Heart right ventricle (tissue), 16 donors: Measurements from ENCODE around the gene BPIFB1. TPM values are rescaled to one million over a fixed set of nuclear protein-coding genes. Genes with fewer than 3 reads are reported as not detected.

Source experiments
- ATAC-seq, 8 donors: fragments of 200-7000 bp; cut with Tn5 transposase; one replicate each; pipeline ENCODE4 v1.9.1; 2020; ENCODE audit warnings: mild to moderate bottlenecking in 8 of 8, moderate library complexity in 8 of 8, moderate number of reproducible peaks in 1 of 8
- DNase-seq, 2 donors: peaks; one replicate each; pipeline ENCODE4 v3.0.0-alpha.2; 2020
- H3K27ac ChIP-seq, 10 donors: fragments of 200-600 bp; sonication (generic) in 2 of 10; one replicate each; pipeline versions ENCODE4 v1.5.0 to v1.8.0; 2020 to 2022; ENCODE audit warnings: mild to moderate bottlenecking in 3 of 10
- H3K27me3 ChIP-seq, 7 donors: fragments of 200-600 bp; one replicate each; pipeline ENCODE4 v1.8.0; 2021 to 2022; ENCODE audit warnings: mild to moderate bottlenecking in 2 of 7
- H3K36me3 ChIP-seq, 9 donors: fragments of 200-600 bp; sonication (generic) in 1 of 9; one replicate each; pipeline versions ENCODE4 v1.5.0 to v1.8.0; 2020 to 2022; ENCODE audit warnings: mild to moderate bottlenecking in 2 of 9
- H3K4me1 ChIP-seq, 9 donors: fragments of 200-600 bp; sonication (generic) in 1 of 9; one replicate each; pipeline versions ENCODE4 v1.5.0 to v1.8.0; 2020 to 2022; ENCODE audit warnings: mild to moderate bottlenecking in 4 of 9
- H3K4me3 ChIP-seq, 10 donors: fragments of 200-600 bp; sonication (generic) in 2 of 10; one replicate each; pipeline versions ENCODE4 v1.5.0 to v1.8.0; 2020 to 2022; ENCODE audit warnings: mild to moderate bottlenecking in 7 of 10, moderate library complexity in 2 of 10
- H3K9me3 ChIP-seq, 11 donors: fragments of 200-600 bp in 10 of 11; sonication (generic) in 2 of 11; one replicate each; pipeline versions ENCODE4 v1.5.0 to v1.8.0; 2013 to 2022; ENCODE audit warnings: mild to moderate bottlenecking in 2 of 11, control low read depth in 1 of 11, moderate library complexity in 1 of 11
- CTCF ChIP-seq, 9 donors: fragments of 200-600 bp; sonication (generic) in 2 of 9; IDR thresholded peaks; one replicate each; pipeline versions ENCODE4 v1.5.0 to v1.8.0; 2021 to 2022; ENCODE audit warnings: antibody characterized with exemption in 9 of 9, mild to moderate bottlenecking in 5 of 9, moderate library complexity in 1 of 9
- WGBS, 2 donors: extraction: QIAGEN DNeasy Blood & Tissue Kit; methylation state at CpG; one replicate each; pipeline ENCODE4 v1.1.7; 2013; ENCODE audit warnings: inconsistent platforms in 1 of 2; 5-methylcytosine and 5-hydroxymethylcytosine counted together
- intact Hi-C, 10 donors: fragments of 100-400 bp; cut with DNase I; formaldehyde crosslinking; loops; one replicate each; pipeline versions ENCODE4 v1.11.1 to v1.14.2; 2022
- polyA plus RNA-seq, 2 donors: library from polyadenylated mRNA; stranded (reverse); fragments of 200-250 nt; gene quantifications; one replicate each; pipeline ENCODE4 v1.2.3, GENCODE V29; 2013
- total RNA-seq, 10 donors: library from RNA; stranded (reverse); fragmentation: NEBNext Ultra II Directional in 3 of 10; extraction: Animal tissue kit (Norgen Biotek cat#: 25700) in 3 of 10; gene quantifications; one replicate each; pipeline versions ENCODE4 v1.2.1 to v1.2.4, GENCODE V29; 2021 to 2023
- donor health status: Arrhythmogenic right ventricular cardiomyopathy.
- donor health status: ischemic (EF 13 %, LVEDD 7.1; RV severe dilation, severe dysfunction).
- donor health status: healthy with polysubstance abuse.
- donor health status: DM: no; HTN: yes; CAD: no.
- donor health status: DM: no; HTN: no; CAD: no.
- donor health status: ischemic (EF 25% LVEDD 6.9; RV normal size, moderate dysfunction).
- donor health status: ischemic (EF 25% LVEDD 5.7; RV mildly dilated, moderate dysfunction).
- donor health status: healthy.
- donor health status: DM: yes; HTN: yes; CAD: no.
- donor health status: Ischemic cardiomyopathy.
- donor health status: ischemic (EF 35%, LVEDD 5.7; RV mildly dilated, moderate dysfunction).
- donor health status: nonischemic (EF 11% LVEDD 7.7; RV severe dilation, severe dysfunction).
- donor health status: DM: yes; HTN: yes; CAD: no.
- donor health status: PGD.
- donor health status: ischemic (EF 29% LVEDD 5.4; RV normal size, mild dysfunction).
- donor health status: nonischemic (EF 23%, LVEDD 6.1; RV moderate dilation, normal function).

The BPIFB1 gene
- total and polyA plus RNA-seq, 12 donors = 0.03 TPM; not detected in 11

- no peak for TF ChIP-seq CTCF (IDR thresholded peaks at IDR 0.05)
- H3K4me1 ChIP-seq = peaks cover 0 to 5% (median 0%) of the 10 kb centered on the region in 9 donors
- WGBS, 2 donors = 61 to 66% methylated on average over 3 of the region's 3 CpGs
- H3K27me3 ChIP-seq = peaks cover 0 to 47% (median 22%) of the 10 kb centered on the region in 7 donors
- H3K36me3 ChIP-seq = no peaks in the 10 kb centered on the region
- no peak overlapping the region for H3K27ac ChIP-seq
- ATAC-seq = no peak
- no peaks in the 10 kb centered on the region for H3K9me3 ChIP-seq
- DNase-seq = no peak
- H3K4me3 ChIP-seq = no peak overlapping the region
- intact Hi-C loops = loop anchor here (5.0 to 10.0 kb wide), 5 partner anchors 201 to 504 kb away; no protein-coding TSS in a partner anchor
These were observed 13.2 kb downstream of the BPIFB1 start for GRCh38 chr20:33296206-33296605.

DNA sequence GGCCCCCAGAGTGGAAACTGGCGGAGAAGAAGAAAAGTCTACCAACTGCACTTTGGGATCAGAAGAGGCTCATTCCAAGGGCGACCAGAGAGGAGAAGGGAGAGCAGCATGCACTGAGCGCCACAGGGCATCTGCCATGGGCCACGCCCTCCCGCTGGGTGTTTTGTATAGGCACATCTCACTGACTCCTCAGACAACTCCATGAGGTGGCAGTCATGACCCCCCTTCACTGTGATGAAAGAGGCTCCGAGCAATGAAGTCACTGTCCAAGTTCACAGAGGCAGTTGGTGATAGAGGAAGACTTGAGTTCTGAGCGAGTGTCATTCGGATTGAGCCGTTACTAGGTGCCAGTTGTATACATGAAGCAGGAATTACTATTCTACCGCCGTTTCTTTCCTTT lies 15.4 kb downstream of the BPIFB1 start:
- 83 to 85% methylated on average over 11 of the region's 11 CpGs for WGBS, 2 donors

GRCh38 chr20:33299111-33299603 lies 16.1 kb downstream of the BPIFB1 start:
- peak in 7 of 8 donors; percentile 42 to 76 (median 66) for ATAC-seq
- WGBS, 2 donors = 15% methylated on average over 24 of the region's 24 CpGs
- peaks cover 0 to 24% (median 8%) of the 10 kb centered on the region in 7 donors for H3K27me3 ChIP-seq

More for the DNA sequence above, 15.4 kb downstream of the BPIFB1 start:
- H3K9me3 ChIP-seq = no peaks in the 10 kb centered on the region
- TF ChIP-seq CTCF (IDR thresholded peaks at IDR 0.05) = no peak
- DNase-seq (no peak), ATAC-seq (no peak)
- H3K4me1 ChIP-seq = peaks cover 0 to 5% (median 0%) of the 10 kb centered on the region in 9 donors
- H3K27me3 ChIP-seq = peaks cover 0 to 29% (median 9%) of the 10 kb centered on the region in 7 donors
- H3K4me3 ChIP-seq = no peak overlapping the region
- intact Hi-C loops = loop anchor here (2.0 to 10.0 kb wide), 8 partner anchors 202 to 506 kb away; no protein-coding TSS in a partner anchor
- no peak overlapping the region for H3K27ac ChIP-seq
- no peaks in the 10 kb centered on the region for H3K36me3 ChIP-seq

More at GRCh38 chr20:33299111-33299603, 16.1 kb downstream of the BPIFB1 start:
- no peak overlapping the region for H3K27ac ChIP-seq
- intact Hi-C loops = loop anchor here (1.0 to 10.0 kb wide), 9 partner anchors 202 to 507 kb away; no protein-coding TSS in a partner anchor
- H3K4me1 ChIP-seq = peaks cover 0 to 5% (median 0%) of the 10 kb centered on the region in 9 donors
- no peaks in the 10 kb centered on the region for H3K9me3 ChIP-seq
- DNase-seq = peak; percentile 44 to 68
- H3K36me3 ChIP-seq = no peaks in the 10 kb centered on the region
- no peak overlapping the region for H3K4me3 ChIP-seq
- peak; percentile 75 to 96 (median 87) for TF ChIP-seq CTCF (IDR thresholded peaks at IDR 0.05)
